Measurements from ENCODE around the gene KIAA0513.

The KIAA0513 gene

GRCh38 chr16:85047867-85048455, 20.4 kb downstream of the KIAA0513 start:
- Histone ChIP-seq H3K14ac (ENCODE audit: low read length) (no peak overlapping the region), H3K9ac (ENCODE audit: low read depth, low read length, poor library complexity) (peak overlapping the region; percentile 18), H2BK5ac (ENCODE audit: low read length) (no peak overlapping the region), H3K36me3 (replicated peaks in 1 of 2; ENCODE audit: control insufficient read depth in 2 of 2, insufficient read depth in 2 of 2, low read length in 2 of 2) (no peaks in the 10 kb centered on the region), H3K27me3 (ENCODE audit: control insufficient read depth in 3 of 3, insufficient read depth in 3 of 3, low read depth in 1 of 3, low read length in 3 of 3) (no peaks in the 10 kb centered on the region), H3K9me3 (replicated peaks in 1 of 2; ENCODE audit: control insufficient read depth in 2 of 2, insufficient read depth in 1 of 2, low read depth in 1 of 2, low read length in 2 of 2) (no peaks in the 10 kb centered on the region), H3K18ac (ENCODE audit: low read length) (no peak overlapping the region), H3K79me1 (ENCODE audit: low read depth, low read length) (no peaks in the 10 kb centered on the region), H3K4me3 (ENCODE audit: low read length in 2 of 2) (peak overlapping the region in 1 of 2 donors; percentile 22), H2AFZ (ENCODE audit: low read length) (no peak overlapping the region), H3K4me2 (ENCODE audit: insufficient read depth, low read length, poor library complexity, severe bottlenecking) (no peak overlapping the region), H2BK120ac (ENCODE audit: low read depth, low read length) (no peak overlapping the region), H2BK12ac (ENCODE audit: low read length) (no peak overlapping the region), H3K27ac (replicated peaks; ENCODE audit: low read length) (no peak overlapping the region), H2AK5ac (ENCODE audit: low read depth, low read length) (no peak overlapping the region), H3K4ac (ENCODE audit: low read length) (no peak overlapping the region), H3K4me1 (ENCODE audit: control insufficient read depth in 2 of 2, insufficient read depth in 1 of 2, low read depth in 1 of 2, low read length in 2 of 2) (peaks cover 0 to 4% of the 10 kb centered on the region in 2 donors), H4K8ac (ENCODE audit: low read depth, low read length) (no peak overlapping the region), H3K23ac (ENCODE audit: low read depth, low read length, poor library complexity) (peak overlapping the region; percentile 61), H2BK15ac (ENCODE audit: low read length) (no peak overlapping the region), H4K91ac (ENCODE audit: low read depth, low read length, poor library complexity) (no peak overlapping the region)
- DNase-seq (ENCODE audit: low spot score): no peak
- no CpG with 5 or more reads among the region's 11 CpGs for WGBS, 2 donors (ENCODE audit: extremely low coverage in 2 of 2, insufficient read length in 2 of 2, insufficient replicate concordance in 1 of 2)

DNA sequence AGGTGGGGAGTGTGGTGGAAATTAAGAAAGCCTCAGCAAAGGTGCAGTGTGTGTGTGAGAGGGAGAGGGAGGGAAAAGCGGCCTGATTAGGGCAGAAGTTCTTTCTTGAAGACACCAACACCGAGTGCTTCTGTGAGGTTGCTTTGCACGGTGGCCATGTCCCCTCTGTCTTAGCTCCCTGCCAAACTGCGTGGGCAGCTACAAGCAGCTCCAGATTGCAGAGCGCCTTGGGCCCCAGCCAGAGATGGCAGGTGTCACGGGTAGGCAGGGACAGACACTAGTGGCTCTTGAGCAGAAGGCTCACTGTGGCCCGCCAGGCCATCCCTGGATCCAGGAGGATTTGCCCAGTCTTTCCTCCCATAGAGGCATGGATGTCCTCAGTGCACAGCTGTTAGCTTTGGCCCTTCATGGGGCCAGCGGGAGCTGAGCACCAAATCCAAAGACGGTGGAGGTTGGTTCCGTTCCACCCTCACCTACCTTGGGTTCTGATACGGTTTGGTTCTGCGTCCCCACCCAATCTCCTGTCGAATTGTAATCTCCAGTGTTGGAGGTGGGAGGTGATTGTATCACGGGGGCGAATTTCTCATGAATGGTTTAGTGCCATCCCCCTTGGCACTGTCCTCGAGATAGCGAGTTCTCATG, 21.4 kb downstream of the KIAA0513 start:
- H3K14ac ChIP-seq (ENCODE audit: low read length): no peak overlapping the region
- no peak overlapping the region for H2AK5ac ChIP-seq (ENCODE audit: low read depth, low read length)
- H3K36me3 ChIP-seq (replicated peaks in 1 of 2; ENCODE audit: control insufficient read depth in 2 of 2, insufficient read depth in 2 of 2, low read length in 2 of 2): no peaks in the 10 kb centered on the region
- H2BK5ac ChIP-seq (ENCODE audit: low read length): no peak overlapping the region
- no peak overlapping the region for H4K8ac ChIP-seq (ENCODE audit: low read depth, low read length)
- no peak overlapping the region for H3K9ac ChIP-seq (ENCODE audit: low read depth, low read length, poor library complexity)
- H3K4me1 ChIP-seq (ENCODE audit: control insufficient read depth in 2 of 2, insufficient read depth in 1 of 2, low read depth in 1 of 2, low read length in 2 of 2): peaks cover 0 to 4% of the 10 kb centered on the region in 2 donors
- no peak overlapping the region for H3K4ac ChIP-seq (ENCODE audit: low read length)
- WGBS, 2 donors (ENCODE audit: extremely low coverage in 2 of 2, insufficient read length in 2 of 2, insufficient replicate concordance in 1 of 2): no CpG with 5 or more reads among the region's 17 CpGs
- peak overlapping the region; percentile 29 for H3K18ac ChIP-seq (ENCODE audit: low read length)
- no peak overlapping the region for H2AFZ ChIP-seq (ENCODE audit: low read length)
- no peak overlapping the region for H4K91ac ChIP-seq (ENCODE audit: low read depth, low read length, poor library complexity)
- no peaks in the 10 kb centered on the region for H3K79me1 ChIP-seq (ENCODE audit: low read depth, low read length)
- no peak overlapping the region for H3K23ac ChIP-seq (ENCODE audit: low read depth, low read length, poor library complexity)
- no peaks in the 10 kb centered on the region for H3K27me3 ChIP-seq (ENCODE audit: control insufficient read depth in 3 of 3, insufficient read depth in 3 of 3, low read depth in 1 of 3, low read length in 3 of 3)
- no peak overlapping the region for H3K27ac ChIP-seq (replicated peaks; ENCODE audit: low read length)
- H3K4me3 ChIP-seq (ENCODE audit: low read length in 2 of 2): no peak overlapping the region
- H2BK120ac ChIP-seq (ENCODE audit: low read depth, low read length): no peak overlapping the region
- no peak overlapping the region for H2BK12ac ChIP-seq (ENCODE audit: low read length)
- no peak overlapping the region for H2BK15ac ChIP-seq (ENCODE audit: low read length)
- no peak for DNase-seq (ENCODE audit: low spot score)
- no peaks in the 10 kb centered on the region for H3K9me3 ChIP-seq (replicated peaks in 1 of 2; ENCODE audit: control insufficient read depth in 2 of 2, insufficient read depth in 1 of 2, low read depth in 1 of 2, low read length in 2 of 2)
- no peak overlapping the region for H3K4me2 ChIP-seq (ENCODE audit: insufficient read depth, low read length, poor library complexity, severe bottlenecking)

GRCh38 chr16:85049706-85050305, 22.2 kb downstream of the KIAA0513 start:
- H3K9ac ChIP-seq (ENCODE audit: low read depth, low read length, poor library complexity): no peak overlapping the region
- no peak overlapping the region for H3K14ac ChIP-seq (ENCODE audit: low read length)
- WGBS, 2 donors (ENCODE audit: extremely low coverage in 2 of 2, insufficient read length in 2 of 2, insufficient replicate concordance in 1 of 2): no CpG with 5 or more reads among the region's 15 CpGs
- H3K27ac ChIP-seq (replicated peaks; ENCODE audit: low read length): no peak overlapping the region
- H3K4ac ChIP-seq (ENCODE audit: low read length): no peak overlapping the region
- no peak overlapping the region for H2BK12ac ChIP-seq (ENCODE audit: low read length)
- no peaks in the 10 kb centered on the region for H3K79me1 ChIP-seq (ENCODE audit: low read depth, low read length)
- H4K8ac ChIP-seq (ENCODE audit: low read depth, low read length): no peak overlapping the region
- H2BK5ac ChIP-seq (ENCODE audit: low read length): no peak overlapping the region
- no peaks in the 10 kb centered on the region for H3K36me3 ChIP-seq (replicated peaks in 1 of 2; ENCODE audit: control insufficient read depth in 2 of 2, insufficient read depth in 2 of 2, low read length in 2 of 2)
- H3K4me2 ChIP-seq (ENCODE audit: insufficient read depth, low read length, poor library complexity, severe bottlenecking): no peak overlapping the region
- H3K18ac ChIP-seq (ENCODE audit: low read length): no peak overlapping the region
- H3K23ac ChIP-seq (ENCODE audit: low read depth, low read length, poor library complexity): no peak overlapping the region
- H3K27me3 ChIP-seq (ENCODE audit: control insufficient read depth in 3 of 3, insufficient read depth in 3 of 3, low read depth in 1 of 3, low read length in 3 of 3): no peaks in the 10 kb centered on the region
- H4K91ac ChIP-seq (ENCODE audit: low read depth, low read length, poor library complexity): no peak overlapping the region
- H2AFZ ChIP-seq (ENCODE audit: low read length): no peak overlapping the region
- peaks cover 0 to 4% of the 10 kb centered on the region in 2 donors for H3K4me1 ChIP-seq (ENCODE audit: control insufficient read depth in 2 of 2, insufficient read depth in 1 of 2, low read depth in 1 of 2, low read length in 2 of 2)
- H2AK5ac ChIP-seq (ENCODE audit: low read depth, low read length): peak overlapping the region; percentile 15
- no peak overlapping the region for H2BK15ac ChIP-seq (ENCODE audit: low read length)
- no peak for DNase-seq (ENCODE audit: low spot score)
- H3K4me3 ChIP-seq (ENCODE audit: low read length in 2 of 2): no peak overlapping the region
- no peak overlapping the region for H2BK120ac ChIP-seq (ENCODE audit: low read depth, low read length)
- H3K9me3 ChIP-seq (replicated peaks in 1 of 2; ENCODE audit: control insufficient read depth in 2 of 2, insufficient read depth in 1 of 2, low read depth in 1 of 2, low read length in 2 of 2): no peaks in the 10 kb centered on the region

DNA sequence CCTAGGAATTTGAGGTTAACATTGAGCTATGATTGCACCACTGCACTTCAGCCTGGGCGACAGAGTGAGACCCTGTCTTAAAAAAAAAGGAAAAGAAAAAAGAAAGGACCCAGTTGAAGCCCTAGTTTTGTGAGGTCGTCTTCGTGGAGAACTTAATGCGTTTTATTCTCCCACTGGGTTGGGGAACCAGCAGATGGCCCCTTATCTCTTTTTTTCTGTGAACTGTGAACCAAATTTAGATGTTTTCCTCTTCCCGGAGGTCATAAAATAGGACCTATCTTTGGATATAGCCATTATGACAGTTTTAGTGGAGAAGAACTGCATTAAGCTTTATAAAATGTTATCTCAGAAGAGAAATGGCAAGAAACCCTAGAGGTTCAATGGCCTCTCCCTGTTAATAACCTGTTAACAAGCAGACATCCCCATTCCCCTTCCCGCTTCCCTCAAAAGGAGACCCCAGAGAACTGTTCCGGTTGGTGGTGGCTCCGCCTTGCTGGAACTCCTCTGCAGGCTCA, 23.5 kb downstream of the KIAA0513 start:
- Histone ChIP-seq H3K4ac (ENCODE audit: low read length) (no peak overlapping the region), H3K14ac (ENCODE audit: low read length) (no peak overlapping the region), H3K9me3 (replicated peaks in 1 of 2; ENCODE audit: control insufficient read depth in 2 of 2, insufficient read depth in 1 of 2, low read depth in 1 of 2, low read length in 2 of 2) (no peaks in the 10 kb centered on the region), H3K36me3 (replicated peaks in 1 of 2; ENCODE audit: control insufficient read depth in 2 of 2, insufficient read depth in 2 of 2, low read length in 2 of 2) (no peaks in the 10 kb centered on the region), H3K27ac (replicated peaks; ENCODE audit: low read length) (no peak overlapping the region), H2BK12ac (ENCODE audit: low read length) (no peak overlapping the region), H2AK5ac (ENCODE audit: low read depth, low read length) (no peak overlapping the region), H3K27me3 (ENCODE audit: control insufficient read depth in 3 of 3, insufficient read depth in 3 of 3, low read depth in 1 of 3, low read length in 3 of 3) (no peaks in the 10 kb centered on the region), H3K4me1 (ENCODE audit: control insufficient read depth in 2 of 2, insufficient read depth in 1 of 2, low read depth in 1 of 2, low read length in 2 of 2) (peaks cover 7 to 9% of the 10 kb centered on the region in 2 donors), H3K4me2 (ENCODE audit: insufficient read depth, low read length, poor library complexity, severe bottlenecking) (no peak overlapping the region), H3K79me1 (ENCODE audit: low read depth, low read length) (no peaks in the 10 kb centered on the region), H3K4me3 (ENCODE audit: low read length in 2 of 2) (no peak overlapping the region), H2BK120ac (ENCODE audit: low read depth, low read length) (no peak overlapping the region), H2BK5ac (ENCODE audit: low read length) (no peak overlapping the region), H2AFZ (ENCODE audit: low read length) (no peak overlapping the region), H4K8ac (ENCODE audit: low read depth, low read length) (no peak overlapping the region), H3K23ac (ENCODE audit: low read depth, low read length, poor library complexity) (no peak overlapping the region), H3K9ac (ENCODE audit: low read depth, low read length, poor library complexity) (no peak overlapping the region), H2BK15ac (ENCODE audit: low read length) (no peak overlapping the region), H3K18ac (ENCODE audit: low read length) (no peak overlapping the region), H4K91ac (ENCODE audit: low read depth, low read length, poor library complexity) (no peak overlapping the region)
- no peak for DNase-seq (ENCODE audit: low spot score)
- no CpG with 5 or more reads among the region's 8 CpGs for WGBS, 2 donors (ENCODE audit: extremely low coverage in 2 of 2, insufficient read length in 2 of 2, insufficient replicate concordance in 1 of 2)
